ENCODE measurements around the gene COL11A2. TPM values are rescaled to one million over a fixed set of nuclear protein-coding genes. Genes with fewer than 3 reads are reported as not detected.
"Not testable (repeated sequence)": the region's sequence is repeated elsewhere in the genome, so short reads cannot be mapped to it uniquely, and the experiment has no call there.

Gene COL11A2
- 41.7 TPM for polyA plus RNA-seq (ENCODE audit: insufficient read length)

DNA sequence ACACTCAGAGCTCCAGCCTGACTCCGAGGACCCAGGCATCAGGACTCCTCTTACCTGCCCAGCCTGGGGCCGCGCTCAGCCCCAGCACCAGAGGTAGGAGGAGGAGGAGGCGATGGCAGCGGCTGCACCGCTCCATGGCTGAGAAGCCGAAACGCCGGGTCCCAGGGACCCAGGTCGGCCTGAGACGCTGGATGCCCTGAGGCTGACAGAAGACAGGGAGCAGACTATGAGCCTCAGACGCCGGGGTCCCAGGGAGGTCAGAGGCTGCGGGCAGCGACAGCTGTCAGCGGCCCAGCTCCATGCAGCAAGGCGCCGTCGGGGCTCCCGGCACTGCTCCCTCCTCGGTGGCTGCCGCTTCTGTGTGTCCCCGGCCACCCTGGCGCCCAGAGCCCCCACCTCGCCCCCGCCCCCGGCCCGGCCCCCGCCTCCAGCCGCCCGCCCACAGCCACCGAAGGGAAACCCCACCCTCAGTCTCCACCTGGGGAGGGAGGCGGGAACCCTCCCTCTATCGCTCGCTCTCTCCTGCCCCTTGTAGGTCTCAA, at the start of gene COL11A2:
COL11A2 (minus strand) TSS at position 363 of the 542 bp plus-strand sequence; CDS start at position 136, 227 bp downstream.
- DNase-seq (ENCODE audit: low read depth): no peak

DNA sequence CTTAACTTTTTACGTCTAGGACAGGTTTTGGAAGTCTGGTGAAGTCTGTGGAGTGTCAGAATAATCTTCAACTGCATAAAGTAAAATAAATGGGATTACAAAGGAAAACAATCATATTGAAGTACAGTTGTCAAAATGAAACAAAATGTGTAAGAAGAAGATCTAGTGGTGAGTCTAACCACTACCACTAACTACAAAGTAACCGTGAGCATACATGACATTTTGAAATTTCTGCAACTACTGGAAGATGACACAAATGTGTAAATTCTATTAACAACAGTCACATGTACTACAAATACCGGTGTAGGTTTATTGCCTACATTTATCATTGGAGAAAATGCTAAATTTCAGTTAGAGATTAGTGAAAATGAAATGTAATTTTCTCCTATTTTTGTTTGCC, 49.7 kb upstream of the COL11A2 start:
- DNase-seq (ENCODE audit: low read depth): no peak

DNA sequence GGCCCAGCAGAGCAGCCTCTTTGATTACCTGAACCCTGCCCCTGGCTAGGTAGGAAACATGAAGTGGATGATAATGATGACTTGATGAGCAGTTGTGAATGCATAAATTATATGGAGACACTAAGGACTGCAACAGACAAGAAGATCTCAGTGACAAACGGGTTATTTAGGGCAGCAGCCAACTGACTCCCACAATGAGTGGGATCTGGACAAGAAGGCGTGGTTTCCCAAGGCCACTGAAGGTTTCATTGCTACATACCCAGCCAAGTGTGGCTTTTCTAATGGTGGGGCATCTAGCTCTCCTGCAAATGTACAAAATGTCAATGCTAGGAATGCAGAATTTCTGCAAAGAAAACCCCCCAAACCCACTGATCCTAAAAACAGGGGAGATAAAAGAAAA, 45.5 kb upstream of the COL11A2 start:
- no peak for DNase-seq (ENCODE audit: low read depth)

DNA sequence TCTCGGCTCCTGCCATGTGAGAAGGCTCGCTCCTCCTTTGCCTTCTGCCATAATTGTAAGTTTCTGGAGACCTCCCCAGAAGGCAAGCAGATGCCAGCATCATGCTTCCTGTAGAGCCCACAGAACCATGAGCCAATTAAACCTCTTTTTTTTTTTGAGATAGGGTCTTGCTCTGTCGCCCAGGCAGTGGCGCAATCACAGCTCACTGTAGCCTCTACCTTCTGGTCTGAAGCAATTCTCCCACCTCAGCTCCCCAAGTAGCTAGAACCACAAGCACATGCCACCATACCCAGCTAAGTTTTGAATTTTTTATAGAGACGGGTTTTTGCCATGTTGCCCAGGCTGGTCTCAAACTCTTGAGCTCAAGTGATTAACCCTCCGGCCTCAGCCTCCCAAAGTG, 44.6 kb upstream of the COL11A2 start:
- no peak for DNase-seq (ENCODE audit: low read depth)

DNA sequence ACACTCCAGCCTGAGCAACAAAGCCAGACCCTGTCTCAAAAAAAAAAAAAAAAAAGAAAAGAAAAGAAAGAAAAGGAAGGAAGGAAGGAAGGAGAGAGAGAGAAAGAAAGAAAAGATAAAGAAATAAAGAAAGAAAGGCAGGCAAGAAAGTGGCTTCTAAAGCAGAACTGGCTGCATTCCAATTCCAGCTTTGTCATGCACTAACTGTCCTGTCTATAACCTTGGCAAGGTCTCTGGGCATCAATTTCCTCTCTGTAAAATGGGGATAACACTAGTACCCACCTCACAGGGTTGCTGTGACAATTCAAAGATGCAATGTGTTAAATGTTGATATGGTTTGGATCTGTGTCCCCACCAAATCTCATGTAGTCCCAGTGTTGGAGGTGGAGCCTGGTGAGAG, 44.1 kb upstream of the COL11A2 start:
- no peak for DNase-seq (ENCODE audit: low read depth)

DNA sequence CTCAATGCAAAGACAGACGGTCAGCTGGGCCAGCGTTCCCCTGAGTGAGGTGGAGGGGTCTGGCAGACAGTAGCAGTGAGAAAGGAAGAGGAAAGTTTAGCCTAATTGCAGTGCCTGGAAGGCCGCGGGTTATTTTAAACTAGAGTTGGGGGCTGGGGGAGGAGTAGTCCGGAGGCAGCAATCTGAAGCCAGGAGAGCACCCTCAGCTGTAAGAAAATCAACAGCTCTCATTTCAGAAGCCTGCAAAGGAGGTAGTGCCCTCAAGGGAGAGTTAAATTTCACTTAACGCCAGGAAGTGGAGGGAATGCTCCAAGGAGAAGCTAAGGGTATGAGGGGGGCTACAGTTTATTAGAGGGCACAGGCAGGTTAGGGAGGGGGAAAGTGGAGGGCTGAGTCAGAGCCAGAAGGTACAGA, 43.0 kb upstream of the COL11A2 start:
- no peak for DNase-seq (ENCODE audit: low read depth)

DNA sequence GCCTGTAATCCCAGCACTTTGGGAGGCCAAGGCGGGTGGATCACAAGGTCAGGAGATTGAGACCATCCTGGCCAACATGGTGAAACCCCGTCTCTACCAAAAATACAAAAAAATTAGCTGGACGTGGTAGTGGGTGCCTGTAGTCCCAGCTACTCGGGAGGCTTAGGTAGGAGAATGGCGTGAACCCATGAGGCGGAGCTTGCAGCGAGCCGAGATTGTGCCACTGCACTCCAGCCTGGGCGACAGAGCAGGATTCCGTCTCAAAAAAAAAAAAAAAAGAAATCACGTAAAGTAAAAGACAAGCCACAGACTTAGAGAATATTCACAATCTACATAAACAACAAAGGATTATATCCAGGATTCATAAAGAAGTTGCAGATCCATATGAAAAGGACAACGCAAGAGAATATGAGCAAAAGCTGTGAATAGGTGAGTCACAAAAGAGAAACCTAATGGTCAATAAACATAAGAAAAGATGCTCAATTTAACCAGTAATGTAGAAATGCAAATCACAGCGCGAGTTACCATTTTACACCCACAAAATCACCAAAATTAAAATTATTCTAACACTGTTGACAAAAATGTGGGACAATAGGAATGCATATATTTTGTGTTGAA, 34.3 kb upstream of the COL11A2 start:
- not testable (repeated sequence) for DNase-seq (ENCODE audit: low read depth)

DNA sequence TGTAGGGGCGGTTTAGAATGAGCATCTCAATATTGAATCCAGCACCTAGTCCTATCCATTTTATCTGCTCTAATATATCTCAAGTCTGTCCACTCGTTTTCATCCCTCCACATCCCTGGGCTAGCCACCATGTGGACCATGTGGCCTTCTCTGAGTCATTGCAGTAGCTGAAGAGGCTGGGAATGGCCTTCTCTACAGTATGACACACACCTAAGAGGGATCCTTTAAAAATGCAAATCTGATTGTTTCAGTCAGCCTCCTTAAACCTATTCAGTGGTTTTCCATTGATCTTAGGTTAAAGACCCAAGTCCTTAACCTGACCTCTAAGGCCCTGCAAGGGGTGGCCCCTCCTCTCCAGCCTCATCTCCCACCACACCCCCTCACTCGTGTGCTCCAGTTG, 25.4 kb upstream of the COL11A2 start:
- no peak for DNase-seq (ENCODE audit: low read depth)

DNA sequence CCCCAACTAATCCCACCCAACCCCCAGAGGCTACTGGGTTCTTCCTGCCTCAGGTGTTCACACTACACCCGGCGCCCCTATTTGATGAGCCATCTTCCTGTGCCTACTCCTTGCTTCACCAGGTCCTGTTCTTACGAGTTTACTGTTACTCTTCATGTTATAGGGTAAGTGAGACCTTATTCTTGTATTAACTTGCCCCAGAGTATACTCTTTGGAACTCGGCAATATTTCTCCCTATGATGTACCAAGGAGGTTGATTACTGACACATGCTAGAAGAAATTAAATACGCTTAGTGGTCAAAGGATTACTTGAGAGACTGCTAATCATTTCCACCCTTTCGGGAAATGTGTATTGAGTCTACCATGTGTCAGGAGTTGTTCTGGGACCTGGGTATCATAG, 25.0 kb upstream of the COL11A2 start:
- no peak for DNase-seq (ENCODE audit: low read depth)

DNA sequence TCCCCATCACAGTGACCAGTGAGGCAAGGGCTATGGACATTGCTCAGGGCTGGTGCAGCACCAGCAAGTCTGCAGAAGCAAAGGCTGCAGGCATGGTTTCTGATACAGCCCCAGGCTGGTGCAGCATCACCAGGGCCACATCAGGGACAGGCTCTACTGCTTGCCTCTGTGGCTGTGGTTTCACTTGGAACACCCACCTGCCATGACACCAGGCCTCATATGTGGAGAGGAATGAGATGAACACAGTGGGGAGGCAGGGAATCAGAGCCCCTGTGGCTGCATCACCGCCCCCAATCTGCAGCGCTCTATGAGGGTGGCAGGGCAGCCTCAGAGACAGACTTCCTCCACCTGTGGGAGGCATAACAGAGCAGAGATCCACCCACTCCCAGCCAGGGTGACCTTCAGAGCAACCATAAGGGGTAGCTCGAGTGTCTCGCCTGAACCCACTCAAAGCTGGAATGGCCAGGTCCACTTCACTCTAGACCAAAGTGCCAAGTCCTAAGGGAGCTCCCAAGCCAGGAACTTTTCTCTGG, 23.9 kb upstream of the COL11A2 start:
- no peak for DNase-seq (ENCODE audit: low read depth)

DNA sequence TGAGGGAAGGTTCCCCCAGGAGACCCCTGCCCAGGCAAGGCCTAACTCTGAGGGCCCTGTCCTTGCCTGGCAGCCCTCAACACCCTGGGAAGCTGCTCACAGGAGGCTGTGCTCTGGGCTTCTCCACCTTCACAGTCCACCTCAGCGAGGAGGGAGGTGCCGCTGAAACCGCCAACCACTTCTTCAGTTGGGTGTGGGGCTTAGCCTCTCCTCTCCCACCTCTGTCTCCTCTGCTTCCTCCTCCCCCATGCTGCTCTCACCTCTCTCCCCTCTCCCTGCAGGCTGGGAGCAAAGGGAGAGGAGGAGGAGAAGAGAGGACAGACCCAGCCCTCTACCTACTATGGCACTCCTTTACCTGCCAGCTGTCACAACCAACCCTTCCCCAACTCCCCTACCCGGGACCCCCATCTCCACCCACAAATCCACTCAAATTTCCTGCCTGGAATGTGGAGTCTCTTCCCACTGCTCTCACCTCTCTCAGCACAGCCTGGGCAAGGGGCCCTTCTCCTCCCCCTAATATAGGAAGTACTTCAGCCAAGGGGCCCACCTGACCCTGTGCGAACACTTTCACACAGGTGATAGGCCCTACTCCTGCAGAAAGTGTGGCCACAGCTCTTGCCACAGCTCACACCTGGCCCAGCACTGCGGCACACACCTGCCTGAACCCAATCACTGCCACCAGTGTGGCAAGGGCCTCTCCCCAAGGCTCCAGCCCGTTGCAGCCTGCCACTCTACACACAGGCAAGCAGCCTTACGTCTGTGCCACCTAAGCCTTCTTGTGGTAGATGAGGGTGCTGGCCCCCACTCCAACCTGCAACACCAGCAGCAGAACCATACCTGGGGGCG, 23.2 kb upstream of the COL11A2 start:
- no peak for DNase-seq (ENCODE audit: low read depth)

DNA sequence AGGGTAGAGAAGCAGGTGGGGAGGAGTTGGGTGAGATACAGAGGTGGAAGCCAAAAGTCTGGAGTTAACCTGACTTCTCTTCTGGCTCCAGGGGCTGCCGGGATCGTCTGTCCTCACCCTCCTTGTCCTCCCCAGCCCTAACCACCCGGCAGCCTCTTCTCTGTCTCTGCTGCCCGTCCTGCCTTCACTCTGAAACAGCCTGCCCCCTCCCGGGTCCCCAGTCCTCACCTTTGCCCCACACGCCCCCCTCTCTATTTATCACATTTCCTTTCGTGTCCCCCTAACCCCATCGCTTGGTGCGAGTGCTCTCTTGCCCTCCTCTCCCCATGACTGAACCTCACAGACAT, 21.7 kb upstream of the COL11A2 start:
- DNase-seq (ENCODE audit: low read depth): no peak

DNA sequence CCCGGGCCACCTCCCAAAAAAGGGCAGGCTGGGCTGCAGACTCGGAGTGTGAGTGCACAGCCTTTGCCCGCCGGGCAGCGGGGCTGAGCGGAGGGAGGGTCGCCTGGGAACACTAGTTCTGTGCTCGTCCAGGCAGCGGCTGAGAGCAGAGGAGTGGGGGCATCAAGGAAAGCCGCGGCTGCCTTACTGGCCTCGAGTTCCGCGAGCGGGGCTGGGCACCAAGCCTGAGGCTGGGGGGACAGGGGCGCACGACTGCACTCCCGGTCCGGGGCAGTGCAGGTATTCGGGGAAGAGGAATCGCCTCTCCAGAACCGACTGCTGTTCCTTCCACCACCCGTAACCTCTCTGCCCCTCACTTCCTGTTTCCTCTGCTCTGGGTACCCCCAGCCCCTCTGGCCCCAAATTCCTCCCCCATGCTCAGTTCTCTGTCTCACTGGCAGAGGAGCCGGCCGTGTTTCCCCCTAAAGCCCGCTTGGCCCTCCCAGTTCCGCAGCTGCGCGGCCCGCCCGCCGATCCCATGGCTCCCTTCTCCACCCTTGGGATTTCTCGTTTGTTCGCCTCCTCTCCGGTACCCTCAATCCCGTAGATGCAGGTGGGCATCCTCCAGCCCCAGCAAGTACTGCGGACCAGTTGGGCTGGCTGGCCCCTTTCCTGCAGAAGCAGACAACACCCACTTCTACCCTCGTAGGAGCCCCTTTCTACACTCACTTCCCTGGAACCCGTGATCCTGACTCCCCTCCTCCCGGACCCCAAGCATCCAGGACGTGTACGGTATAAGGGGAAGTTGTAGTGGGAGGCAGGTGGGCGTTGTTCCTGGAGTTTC, 21.1 kb upstream of the COL11A2 start:
- DNase-seq (ENCODE audit: low read depth): no peak

DNA sequence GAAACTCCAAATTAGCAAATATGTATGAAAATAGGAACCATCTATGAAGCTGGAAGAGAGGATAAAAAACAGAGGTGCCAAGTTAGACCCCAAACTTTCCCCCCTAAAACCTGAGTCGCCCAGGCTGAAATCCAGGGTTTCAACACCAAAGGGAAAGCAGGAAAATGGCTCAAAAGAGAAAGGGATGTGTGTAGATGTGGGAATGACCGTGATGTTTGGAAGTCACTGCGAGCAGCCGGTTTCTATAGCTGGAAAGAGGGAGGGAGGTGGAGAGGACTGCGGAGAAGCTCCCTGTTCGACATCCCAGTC, 20.5 kb upstream of the COL11A2 start:
- no peak for DNase-seq (ENCODE audit: low read depth)

DNA sequence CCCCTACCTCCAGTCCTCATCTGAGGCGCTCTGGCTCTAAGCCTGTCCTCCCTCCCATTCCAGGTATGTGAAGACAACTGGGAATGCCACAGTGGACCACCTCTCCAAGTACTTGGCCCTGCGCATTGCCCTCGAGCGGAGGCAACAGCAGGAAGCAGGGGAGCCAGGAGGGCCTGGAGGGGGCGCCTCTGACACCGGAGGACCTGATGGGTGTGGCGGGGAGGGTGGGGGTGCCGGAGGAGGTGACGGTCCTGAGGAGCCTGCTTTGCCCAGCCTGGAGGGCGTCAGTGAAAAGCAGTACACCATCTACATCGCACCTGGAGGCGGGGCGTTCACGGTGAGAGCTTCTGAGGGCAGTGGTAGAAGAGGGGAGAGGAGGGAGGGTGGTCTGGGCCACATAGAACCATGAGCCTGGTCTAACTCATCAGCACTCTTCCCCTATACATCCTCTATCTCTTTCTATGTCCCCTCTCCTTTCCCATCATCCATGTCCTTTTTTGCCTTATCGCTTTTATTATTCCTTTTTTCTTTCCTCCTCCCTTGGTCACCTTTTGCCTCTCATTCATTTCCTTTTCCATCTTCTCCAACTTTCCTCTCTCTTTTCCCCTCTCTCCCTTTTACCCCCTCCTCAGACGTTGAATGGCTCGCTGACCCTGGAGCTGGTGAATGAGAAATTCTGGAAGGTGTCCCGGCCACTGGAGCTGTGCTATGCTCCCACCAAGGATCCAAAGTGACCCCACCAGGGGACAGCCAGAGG, 19.6 kb upstream of the COL11A2 start:
- DNase-seq (ENCODE audit: low read depth): no peak

DNA sequence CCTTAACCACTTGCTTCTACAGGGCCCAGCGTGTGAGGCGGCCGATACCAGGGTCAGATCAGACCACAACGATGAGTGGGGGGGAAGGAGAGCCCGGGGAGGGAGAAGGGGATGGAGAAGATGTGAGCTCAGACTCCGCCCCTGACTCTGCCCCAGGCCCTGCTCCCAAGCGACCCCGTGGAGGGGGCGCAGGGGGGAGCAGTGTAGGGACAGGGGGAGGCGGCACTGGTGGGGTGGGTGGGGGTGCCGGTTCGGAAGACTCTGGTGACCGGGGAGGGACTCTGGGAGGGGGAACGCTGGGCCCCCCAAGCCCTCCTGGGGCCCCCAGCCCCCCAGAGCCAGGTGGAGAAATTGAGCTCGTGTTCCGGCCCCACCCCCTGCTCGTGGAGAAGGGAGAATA, 18.9 kb upstream of the COL11A2 start:
- DNase-seq (ENCODE audit: low read depth): no peak

DNA sequence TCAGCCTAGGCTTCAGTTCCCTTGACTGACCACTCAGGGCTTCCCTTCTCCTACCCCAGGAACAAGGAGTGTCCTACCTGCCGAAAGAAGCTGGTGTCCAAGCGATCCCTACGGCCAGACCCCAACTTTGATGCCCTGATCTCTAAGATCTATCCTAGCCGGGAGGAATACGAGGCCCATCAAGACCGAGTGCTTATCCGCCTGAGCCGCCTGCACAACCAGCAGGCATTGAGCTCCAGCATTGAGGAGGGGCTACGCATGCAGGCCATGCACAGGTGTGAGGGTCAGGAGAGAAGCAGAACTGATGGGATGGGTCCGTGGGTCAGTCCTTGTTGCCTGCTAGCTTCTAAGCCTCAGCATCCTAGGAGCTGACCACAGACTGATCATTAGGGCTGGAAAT, 17.6 kb upstream of the COL11A2 start:
- DNase-seq (ENCODE audit: low read depth): no peak

DNA sequence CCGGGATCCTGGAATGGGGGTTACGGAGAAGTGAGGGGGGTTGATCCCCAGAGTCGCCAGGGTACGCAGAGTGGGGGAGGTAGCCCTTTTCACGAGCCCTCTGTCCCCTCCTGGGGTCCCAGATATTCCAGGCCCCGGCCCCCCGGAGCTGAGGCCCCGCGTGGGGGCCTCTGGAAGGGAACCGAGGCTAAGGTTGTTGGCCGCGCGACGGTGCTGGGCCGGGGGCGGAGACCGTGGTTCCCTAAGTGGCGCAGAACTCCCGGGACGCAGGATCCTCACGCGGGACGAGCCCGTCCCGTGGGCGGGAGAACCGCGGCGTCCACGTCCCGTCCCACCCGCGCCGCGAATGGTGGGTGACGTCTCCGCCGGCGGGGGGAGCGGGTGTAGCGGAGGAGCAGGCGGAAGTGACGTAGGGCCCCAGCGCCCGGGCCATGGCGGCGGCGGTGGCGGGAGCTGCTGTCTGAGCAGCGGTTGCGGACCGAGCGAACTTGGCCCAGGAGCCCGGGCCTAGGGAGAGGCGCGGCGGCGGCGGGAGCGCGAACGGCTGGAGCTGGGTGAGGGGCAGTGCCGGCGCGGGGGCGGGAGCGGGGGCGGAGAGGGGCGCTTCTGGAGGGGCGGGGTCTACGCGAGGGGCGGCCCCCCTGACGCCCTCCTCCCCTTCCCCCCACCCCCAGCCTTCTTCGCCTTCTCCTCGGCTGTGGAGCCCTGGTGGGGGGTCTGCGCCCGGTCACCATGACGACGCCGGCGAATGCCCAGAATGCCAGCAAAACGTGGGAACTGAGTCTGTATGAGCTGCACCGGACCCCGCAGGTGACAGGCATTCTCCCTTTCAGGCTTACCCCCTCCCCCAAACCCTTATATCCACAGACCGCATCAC, 16.1 kb upstream of the COL11A2 start, which contains the start of gene RING1:
RING1 (plus strand) TSS at position 410 of the 877 bp plus-strand sequence; CDS start at position 733, 323 bp downstream.
- DNase-seq (ENCODE audit: low read depth): no peak

DNA sequence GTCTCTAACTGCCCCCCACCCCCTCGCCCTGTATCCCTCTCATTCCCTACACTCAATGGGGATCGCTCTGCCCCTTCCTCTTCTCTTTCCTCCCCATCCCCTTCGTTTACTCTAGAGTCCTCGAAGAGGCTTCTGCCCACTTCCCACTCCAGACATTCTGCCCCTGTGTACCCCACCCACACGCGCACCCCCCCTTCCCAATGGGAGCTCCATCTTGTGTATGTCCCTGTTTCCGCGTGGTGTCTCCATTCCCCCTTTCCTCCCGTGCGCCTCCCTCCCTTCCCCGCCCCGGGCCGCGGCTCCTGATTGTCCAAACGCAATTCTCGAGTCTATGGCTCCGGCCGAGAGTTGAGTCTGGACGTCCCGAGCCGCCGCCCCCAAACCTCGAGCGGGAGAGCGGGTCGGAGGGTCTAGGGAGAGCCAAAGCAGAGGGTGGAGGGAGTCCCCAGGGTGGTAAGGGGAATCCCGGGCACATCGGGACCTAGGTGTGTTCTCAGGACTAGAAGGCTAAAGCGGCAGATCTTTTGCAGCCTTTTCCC, 15.4 kb upstream of the COL11A2 start:
- no peak for DNase-seq (ENCODE audit: low read depth)

Measured in forelimb muscle (tissue), 1 donor.